Stimulated activated CD8-positive, alpha-beta memory T cell treated with anti-CD3 and anti-CD28 coated beads, Interleukin-15, amount 100 ng/mL, for 24 hours (primary cell): ENCODE data around the gene PARK7.
"Not testable (repeated sequence)": the region's sequence is repeated elsewhere in the genome, so short reads cannot be mapped to it uniquely, and the experiment has no call there.

Source experiments
- DNase-seq: peaks from one replicate; pipeline ENCODE4 v3.0.0-alpha.2; 2020; ENCODE audit warnings: low read depth

PARK7 gene

DNA sequence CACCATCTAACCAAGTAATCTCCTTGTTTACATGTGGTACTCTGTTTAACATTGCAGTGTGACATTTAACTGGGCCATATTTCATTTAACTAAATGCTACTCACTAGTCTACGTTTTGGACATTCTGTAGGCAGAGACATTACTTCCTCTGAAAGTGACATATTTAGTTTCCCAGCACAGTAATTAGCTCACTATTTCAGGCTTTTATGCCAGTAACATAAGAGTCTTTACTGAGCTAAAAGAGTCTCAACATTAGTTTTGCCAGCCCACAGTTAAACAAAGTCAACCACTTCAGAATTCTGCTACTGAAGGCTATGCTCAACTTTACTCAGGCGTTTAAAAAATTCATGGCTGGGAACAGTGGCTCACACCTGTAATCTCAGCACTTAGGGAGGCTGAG lies 18.3 kb upstream of the PARK7 start:
- DNase-seq, result no peak

DNA sequence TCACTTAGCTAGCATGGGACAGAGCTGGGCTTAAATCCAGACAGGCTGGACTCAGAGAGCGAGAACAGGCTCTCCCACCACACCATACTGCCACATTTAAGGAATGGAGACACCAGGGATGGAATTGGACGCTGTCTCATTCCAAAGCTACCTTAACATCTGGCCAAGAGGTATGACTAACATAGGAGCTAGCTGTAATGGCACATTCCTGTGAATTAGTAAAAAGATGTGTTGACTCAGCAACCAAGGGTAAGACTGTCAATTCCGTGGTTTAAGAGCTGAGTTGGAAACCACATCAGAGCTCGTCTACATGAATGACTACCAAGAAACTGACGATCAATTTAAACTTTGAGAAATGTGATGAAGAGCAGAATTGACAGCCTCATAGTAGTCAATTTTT lies 12.6 kb upstream of the PARK7 start:
- no peak for DNase-seq

DNA sequence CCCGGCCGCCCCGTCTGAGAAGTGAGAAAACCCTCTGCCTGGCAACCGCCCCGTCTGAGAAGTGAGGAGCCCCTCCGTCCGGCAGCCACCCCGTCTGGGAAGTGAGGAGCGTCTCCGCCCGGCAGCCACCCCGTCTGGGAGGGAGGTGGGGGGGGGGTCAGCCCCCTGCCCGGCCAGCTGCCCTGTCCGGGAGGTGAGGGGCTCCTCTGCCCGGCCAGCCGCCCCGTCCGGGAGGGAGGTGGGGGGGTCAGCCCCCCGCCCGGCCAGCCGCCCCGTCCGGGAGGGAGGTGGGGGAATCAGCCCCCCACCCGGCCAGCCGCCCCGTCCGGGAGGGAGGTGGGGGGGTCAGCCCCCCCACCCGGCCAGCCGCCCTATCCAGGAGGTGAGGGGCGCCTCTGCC lies 8.7 kb upstream of the PARK7 start:
- not testable (repeated sequence) for DNase-seq

DNA sequence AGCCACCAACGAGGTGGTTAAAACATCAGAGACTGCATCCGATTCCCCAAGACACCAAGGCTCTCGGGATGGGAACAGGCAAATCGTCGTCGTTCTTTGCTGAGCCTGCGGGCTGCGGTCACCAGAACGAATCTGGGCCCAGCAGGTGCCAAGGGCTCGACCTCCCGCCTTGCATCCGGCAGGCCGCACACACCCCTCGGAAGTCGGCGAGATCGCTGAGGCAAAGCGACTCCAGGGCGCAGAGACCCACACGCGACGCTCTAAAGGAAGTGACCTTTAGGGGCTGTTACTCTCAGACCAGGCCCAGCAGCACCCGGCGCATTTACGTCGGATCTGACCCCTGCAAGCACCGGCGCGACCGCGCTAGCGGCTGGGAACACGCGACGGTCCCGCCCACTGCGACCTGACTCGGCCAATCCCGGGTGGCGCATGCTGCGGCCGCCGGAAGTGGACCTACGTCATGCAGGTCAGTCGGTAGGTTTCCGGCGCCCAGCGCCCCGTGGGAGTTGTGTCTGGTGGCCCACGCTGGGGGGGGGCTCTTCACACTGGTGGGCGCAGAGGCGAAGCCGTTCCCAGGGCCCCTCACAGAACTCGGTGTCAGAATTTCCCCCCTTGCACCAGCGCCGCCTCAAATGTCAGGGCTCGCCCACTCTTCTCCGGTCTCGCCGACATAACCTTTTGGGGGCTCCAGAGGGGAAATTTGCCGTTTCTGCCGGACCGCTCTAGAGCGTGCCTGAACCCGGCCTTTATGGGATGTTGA lies 7.5 kb upstream of the PARK7 start:
- DNase-seq, result peak; percentile 66

DNA sequence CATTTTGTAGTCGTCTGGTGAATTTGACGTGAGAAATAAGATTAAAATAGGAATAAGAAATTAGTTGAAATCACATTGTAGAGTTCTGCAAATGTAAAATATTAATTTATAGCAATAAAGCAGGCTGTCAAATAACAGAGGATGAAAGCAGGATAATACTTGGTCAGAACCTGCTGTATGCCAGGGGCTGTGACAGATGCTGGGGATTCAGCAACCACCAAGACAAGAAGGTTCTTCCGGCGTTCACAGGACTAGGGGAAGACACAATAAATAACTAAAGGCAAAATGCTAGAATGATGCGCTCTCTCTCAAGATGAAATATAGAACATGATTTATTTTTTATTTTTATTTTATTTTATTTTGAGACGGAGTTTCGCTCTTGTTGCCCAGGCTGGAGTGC lies 6.8 kb upstream of the PARK7 start:
- no peak for DNase-seq

DNA sequence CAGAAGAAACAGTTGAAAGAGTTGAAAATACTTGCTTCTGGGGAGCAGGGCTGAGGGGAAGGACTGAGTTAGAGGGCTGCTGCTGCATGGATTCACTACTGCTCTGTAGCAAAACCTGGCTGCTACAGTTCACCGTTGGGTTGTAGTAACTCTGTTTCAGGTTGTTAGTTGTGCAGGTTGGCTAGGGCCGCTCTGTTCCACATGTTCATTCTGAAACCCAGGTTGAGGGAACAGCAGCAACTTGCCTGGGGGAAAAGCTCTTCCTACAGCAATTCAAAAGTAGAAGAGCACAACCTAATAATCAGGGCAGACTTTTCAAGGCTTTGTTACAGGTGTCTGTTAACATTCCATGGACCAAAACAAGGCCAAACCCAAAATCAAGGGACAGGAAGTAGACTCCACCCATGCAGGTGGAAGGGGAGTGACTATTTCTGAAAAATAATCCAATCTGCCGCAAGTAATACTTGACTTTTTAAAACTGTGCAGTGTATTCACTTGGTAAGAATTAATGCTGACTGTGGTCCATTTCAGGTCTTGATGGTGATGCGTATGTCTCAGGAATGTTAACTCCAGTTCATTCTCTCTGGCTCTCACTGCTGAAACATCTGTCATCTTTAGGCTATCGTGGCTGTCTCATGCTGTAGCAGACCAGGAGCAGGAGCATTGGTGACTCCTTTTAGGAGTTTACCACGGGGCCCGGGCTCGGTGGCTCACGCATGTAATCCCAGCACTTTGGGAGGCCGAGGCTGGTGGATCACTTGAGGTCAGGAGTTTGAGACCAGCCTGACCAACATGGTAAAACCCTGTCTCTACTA lies 5.1 kb upstream of the PARK7 start:
- no peak for DNase-seq

DNA sequence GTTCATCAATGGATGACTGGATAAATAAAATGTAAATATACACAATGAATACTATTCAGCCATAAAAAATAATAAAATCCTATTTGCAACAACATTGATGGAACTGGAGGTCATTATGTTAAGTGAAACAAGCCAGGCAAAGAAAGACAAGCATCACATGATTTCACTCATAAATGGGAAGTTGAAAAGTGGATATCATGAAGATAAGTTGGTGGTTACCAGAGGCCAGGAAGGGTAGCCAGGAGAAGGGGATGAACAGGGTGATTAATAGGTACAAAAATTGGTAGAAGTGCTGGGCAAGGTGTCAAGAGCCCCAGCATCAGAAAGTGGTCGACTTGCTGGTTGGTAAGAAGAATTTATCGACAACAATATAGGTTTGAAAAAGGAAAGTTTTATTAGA lies 1.3 kb upstream of the PARK7 start:
- no peak for DNase-seq

DNA sequence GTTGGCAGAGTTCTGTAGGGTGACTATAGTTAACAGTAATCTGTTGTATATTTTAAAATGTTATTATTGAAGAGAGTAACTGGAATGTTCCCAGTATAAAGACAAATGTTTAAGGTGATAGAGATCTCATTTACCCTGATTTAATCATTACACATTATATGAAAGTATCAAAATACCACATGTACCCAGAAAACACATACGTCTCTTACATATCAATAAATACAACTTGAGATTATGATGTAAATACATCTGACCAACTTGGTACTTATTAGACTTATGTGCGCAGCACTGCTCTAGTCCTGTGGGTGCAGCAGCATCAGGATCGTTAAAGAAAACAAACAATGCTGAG lies 670 bp upstream of the PARK7 start:
- DNase-seq, result no peak

DNA sequence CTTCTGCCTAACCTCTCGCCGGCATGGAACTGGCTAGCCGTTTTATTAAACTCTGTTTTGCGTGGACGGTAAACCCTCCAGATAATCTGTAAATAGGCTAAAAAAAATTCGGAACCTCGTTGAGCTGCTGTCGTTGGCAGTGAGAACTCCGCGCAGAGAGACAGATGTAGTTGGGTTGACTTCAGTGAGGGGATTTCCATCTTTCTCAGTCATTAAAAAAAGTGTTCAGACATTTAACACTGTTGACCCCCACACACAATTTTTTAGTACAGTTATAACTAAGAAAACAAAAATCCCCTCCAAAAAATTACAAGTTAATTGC lies 464 bp downstream of the PARK7 start:
- DNase-seq, result no peak

DNA sequence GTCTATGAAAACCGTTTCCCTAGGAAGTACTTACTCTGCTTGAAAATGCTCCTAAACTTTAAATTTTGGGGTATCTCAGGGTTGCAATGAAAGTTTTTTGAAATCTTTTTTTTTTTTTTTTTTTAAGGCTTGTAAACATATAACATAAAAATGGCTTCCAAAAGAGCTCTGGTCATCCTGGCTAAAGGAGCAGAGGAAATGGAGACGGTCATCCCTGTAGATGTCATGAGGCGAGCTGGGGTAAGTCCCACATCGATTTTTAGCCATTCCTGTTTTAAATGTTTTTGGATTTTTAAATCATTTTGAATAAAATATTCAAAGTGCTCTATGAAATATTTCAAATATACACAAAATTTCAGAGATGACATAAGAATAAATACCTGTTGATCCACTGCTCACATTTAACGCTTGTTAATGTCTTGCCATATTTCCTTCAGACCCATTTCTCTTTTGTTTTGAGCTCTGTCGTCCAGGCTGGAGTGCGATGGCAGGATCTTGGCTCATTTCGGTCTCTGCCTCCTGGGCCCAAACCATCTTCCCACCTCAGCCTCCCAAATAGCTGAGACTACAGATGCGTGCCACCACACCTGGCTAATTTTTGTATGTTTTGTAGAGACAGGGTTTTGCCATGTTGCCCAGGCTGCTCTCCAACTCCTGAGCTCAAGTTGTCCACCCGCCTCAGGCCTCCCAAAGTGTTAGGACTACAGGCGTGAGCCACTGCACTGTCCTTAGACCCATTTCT lies 1.3 kb downstream of the PARK7 start:
- DNase-seq, result no peak

DNA sequence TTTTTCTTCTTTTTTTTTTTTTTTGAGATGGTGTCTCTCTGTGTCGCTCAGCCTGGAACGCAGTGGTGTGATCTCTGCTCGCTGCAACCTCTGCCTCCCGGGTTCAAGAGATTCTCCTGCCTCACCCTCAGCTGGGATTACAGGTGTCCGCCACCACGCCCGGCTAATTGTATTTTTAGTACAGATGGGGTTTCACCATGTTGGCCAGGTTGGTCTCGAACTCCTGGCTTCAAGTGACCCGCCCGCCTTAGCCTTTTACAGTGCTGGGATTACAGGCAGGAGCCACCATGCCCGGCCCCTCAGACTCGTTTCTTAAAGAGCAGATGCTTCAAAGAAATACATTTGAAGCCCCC lies 1.8 kb downstream of the PARK7 start:
- not testable (repeated sequence) for DNase-seq

DNA sequence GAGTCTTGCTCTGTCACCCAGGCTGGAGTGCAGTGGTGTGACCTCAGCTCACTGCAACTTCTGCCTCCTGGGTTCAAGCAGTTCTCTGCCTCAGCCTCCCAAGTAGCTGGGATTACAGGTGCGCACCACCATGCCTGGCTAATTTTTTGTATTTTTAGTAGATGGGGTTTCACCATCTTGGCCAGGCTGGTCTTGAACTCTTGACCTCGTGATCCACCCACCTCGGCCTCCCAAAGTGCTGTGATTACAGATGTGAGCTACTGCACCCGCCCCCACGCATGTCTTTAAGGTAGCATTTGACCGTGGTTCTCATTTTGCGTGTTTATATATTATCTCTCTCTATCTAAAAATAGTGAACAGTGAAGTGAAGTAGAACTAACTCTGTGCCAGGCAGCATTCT lies 2.3 kb downstream of the PARK7 start:
- not testable (repeated sequence) for DNase-seq

DNA sequence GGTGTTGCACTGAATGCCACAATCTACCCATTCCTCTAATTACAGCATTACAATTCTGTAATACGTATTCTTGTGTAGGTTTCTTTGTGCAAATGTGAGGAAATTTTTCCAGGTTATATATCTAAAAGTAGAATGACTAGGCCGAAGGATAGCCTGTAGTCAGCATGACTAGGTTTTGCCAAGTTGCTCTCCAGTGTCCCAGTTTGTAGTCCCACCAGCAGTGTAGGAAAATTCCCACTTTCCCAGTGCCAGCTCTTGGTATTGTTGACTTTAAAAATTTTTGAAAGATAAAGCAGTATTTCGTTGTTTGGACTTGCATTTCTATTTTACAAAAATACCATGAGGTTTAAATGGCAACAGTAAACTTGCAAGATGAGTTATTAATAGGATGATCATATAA lies 3.0 kb downstream of the PARK7 start:
- no peak for DNase-seq

DNA sequence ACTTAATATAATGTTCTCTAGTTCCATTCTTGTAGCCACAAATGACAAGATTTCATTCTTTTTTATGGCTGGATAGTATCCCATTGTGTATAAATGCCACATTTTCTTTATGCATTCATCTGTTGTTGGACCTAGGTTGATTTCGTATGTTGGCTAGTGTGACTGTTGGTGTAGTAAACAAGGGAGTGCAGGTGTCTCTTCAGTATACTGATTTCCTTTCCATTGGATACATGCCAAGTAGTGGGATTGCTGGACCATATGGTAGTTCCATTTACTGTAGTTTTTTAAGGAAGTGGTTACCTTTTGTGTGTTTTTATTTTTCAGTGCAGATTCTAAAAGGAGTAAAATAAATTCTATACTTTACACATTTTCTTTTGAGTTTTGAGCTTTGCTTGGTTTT lies 5.7 kb downstream of the PARK7 start:
- no peak for DNase-seq

DNA sequence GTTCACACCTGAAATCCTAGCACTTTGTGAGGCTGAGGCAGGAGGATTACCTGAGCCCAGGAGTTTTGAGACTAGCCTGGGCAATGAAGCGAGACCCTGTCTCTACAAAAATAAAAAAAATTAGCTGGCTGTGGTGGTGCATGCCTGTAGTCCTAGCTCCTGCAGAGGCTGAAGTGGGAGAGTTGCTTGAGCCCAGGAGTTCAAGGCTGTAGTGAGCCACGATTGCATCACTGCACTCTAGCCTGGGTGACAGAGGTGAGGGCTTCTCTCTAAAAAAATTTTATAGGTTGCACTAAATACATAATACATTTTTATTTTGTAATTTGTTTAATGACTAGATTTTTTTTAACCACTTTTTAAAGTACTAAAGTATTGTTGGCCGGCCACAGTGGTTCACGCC lies 6.1 kb downstream of the PARK7 start:
- DNase-seq, result no peak

DNA sequence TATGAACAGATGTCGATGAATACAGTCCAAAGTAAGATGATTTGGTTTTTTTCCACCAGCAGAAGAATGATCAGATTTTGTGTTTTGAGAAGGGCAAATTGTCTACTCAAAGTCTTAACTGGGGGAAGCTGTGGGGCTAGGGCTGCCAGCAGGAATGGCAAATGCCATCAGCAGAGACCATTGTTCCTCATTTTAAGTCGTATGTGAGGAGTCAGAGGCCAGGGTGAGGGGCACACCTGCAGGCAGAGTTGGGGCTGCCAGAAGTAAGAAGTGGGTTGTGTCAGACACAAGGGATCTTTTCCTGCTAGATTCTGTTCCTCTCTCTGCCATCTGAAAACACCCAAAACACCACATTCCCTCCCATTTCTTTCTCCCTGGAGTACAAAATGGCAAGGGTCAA lies 8.7 kb downstream of the PARK7 start:
- no peak for DNase-seq

DNA sequence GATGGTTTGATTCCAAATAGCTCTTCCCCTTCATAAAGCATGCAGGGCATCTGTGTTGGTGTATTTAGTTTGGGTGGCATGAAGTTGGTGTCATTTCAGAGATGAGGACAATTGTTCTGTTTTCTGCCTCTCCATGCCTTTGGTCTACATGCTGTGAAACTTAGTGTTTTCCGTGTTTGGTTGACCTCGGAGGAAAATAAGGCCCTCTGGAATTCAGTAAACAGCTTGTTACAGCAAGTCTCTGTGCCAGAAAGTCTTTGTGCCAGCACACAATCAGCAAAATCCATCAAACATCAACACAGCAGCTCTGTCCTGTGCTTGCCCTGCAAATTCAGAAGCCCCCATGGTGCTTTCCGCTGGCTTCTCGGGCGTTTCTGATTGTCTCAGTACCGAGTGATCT lies 9.5 kb downstream of the PARK7 start:
- DNase-seq, result no peak

DNA sequence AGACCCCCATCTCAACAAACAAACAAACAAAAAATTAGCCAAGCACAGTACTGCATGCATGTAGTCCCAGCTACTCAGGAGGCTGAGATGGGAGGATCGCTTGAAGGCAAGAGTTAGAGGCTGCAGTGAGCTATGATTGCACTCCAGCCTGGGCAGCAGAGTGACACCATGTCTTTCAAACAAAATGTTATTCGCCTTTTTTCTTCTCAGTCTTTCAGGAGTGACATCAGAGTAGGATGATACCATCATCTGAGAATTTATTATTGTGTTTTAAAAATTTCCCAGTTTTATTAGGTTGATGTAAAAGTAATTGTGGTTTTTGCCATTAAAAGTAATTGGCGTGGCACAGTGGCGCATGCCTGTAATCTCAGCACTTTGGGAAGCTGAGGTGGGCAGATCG lies 10.8 kb downstream of the PARK7 start:
- DNase-seq, result no peak

DNA sequence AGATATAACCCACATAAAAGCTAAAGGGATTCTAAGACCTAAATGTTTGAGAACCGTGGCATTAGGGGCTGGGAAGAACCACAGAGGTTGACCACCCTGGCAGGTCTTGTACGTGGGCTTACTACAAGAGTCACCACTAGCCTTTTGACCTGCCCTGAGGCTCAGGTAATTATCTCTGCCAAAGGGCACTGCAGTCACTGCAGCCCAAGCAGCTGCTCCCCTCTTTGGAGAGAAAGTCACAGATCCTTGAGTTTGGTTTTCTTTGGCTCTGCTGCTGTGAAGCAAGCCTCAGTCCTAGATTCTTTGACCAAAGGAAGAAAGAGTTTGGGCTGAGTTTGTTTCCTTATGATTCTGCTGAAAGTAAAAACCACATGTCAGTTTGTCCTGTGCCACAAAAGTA lies 11.6 kb downstream of the PARK7 start:
- DNase-seq, result no peak

DNA sequence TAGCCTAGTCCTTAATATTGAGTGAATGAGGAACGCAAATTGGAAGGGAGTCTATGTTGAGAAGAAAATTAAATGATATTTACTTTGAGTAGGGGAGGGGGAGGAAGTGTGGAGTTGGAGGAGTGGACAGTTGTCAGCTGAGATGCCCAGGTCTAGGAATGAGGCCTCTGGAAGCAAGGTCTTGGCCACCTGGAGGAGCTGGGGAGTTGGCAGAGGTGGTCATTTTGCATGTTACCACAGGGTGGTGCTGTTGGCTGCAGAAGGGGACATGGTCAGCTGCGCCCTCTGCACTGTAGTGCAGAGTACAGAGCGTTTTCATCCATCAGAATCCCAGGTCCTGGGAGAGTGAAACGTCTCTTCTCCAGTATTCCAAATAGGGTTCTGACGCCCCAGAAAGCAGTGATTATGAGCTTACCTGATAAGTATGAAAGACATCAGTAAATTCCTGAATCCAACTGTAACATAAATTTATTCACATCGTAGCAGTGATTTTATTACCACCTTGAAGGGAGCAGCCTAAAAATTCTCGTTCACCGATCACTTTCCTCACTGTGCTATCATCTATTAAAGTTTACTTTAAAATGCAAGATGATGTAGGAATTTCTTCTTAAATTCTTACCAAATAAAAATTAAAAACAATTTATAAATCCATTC lies 13.8 kb downstream of the PARK7 start:
- no peak for DNase-seq

DNA sequence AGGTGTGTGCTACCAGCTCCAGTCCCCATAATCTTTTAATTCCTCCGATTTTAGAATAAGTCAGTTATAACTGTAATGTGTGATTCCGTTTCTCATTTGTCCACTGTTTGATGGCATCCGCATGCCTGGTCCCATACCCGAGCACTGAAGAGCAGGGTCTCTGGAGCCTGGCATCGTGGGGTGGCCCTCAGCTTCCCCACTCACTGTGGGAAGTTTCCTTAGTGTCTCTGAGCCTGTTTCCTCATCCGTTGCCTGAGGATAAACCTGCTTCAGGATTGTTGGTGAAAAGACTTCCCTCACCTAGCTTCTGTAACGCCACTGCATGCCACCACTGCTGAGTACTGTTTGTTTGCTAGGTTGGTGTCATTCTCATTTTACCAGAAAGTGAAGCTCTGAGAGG lies 19.5 kb downstream of the PARK7 start:
- DNase-seq, result no peak

DNA sequence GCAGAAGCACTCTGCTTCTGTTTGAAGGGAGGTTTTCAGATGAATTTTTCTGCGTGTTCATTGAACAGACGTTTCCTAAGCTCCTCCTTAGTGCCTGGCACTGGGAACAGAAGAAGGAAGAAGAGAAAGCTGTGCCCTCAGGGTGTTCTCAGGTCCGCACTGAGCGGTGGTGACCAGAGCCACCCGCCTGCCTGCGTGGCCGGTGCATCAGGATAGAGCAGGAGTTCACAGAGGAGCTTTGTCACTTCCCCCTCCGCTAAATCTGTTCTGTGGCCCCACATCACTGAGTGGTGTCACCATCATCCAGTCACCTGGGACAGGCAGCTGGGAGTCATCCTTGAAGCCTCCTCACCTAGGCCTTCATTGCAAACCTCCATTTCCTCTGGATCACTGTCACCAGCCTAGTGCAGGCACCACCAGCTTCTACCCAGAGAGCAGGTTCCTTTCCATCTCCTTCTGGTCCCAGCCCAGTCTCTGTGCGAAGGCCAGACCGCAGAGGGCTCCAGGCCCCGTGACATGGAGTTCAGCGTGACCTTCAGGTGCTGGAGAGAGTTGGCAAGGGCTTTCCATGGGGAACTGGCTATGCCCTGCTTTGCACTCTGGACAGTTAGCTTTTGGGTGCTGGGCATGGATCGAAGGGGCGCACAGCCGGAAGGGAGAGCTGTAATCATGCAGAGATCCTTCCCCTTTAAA lies 21.7 kb downstream of the PARK7 start:
- DNase-seq, result no peak
